HG03565 (cell line): ENCODE data around the gene ZBTB7C.

Experiments
- ATAC-seq: cut with Tn5 transposase; IDR thresholded peaks from one replicate; pipeline ENCODE4 v1.9.1; 2021; ENCODE audit warnings: mild to moderate bottlenecking, moderate library complexity; ENCODE audit not compliant: unreplicated experiment

ZBTB7C gene

GRCh38 chr18:48127606-48128005, 281.6 kb downstream of the ZBTB7C start:
- ATAC-seq, result no peak

- ATAC-seq, result no peak
Measured at GRCh38 chr18:48126240-48126639, 282.9 kb downstream of the ZBTB7C start.

DNA sequence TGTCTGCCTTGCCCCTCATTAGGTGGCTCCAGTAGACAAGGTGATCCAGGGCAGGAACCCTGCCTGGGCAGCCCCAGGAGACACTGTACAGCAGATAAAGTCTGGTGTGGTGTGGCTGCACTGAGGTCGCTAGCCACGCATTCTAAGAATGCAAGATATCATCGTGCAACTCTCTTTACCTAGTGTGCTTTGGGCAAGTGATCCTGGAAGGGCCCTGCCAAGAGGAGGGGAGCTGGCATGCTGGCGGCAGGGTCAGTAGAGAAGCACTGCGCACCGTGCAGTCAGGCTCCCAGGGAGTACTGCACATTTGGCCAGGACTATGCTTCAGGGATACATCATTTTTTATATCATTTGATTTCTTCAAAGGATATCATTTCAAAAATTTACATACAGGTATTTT, 283.5 kb downstream of the ZBTB7C start:
- ATAC-seq, result no peak

- peak; percentile 84 for ATAC-seq
Measured at GRCh38 chr18:48124857-48125626, 284.1 kb downstream of the ZBTB7C start.

- no peak for ATAC-seq
Measured at GRCh38 chr18:48123941-48124340, 285.2 kb downstream of the ZBTB7C start.

DNA sequence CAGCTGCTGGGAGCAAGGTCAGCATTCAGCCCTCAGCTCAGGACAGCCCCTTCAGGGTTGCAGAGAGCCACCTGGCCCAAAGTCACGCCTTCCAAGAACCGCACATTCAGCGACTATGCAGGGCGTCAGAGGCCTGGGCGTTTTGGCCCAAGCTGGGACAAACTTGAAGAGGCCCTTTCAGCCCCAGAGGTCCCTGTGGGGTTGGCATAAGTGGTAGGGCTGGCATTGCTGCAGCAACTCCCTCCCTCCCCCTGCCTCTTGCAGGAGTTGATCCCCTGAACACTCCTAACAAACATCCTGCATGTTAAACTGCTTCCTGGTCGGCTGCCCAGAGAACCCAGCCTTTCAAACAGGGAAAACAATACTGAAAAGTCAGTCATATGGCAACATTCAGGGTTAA, 285.9 kb downstream of the ZBTB7C start:
- ATAC-seq, result no peak

DNA sequence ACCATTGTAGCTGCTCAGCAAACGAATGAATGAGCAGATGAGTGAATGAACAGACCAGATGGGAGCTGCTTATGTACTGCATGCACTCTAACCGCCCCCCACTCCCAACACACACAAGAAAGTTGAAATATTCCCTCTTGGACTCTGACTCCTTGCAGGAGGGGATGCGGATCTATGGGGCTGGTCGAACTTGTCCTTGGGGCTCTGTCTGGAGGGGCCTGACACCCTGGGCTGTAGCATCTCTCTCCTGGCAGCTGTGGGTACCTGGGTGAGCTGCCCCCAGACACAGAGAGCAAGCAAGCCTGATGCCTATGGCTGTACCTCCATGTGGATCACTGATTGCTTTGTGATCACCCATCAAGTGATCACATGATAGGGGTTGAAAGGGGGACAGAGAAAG, 286.4 kb downstream of the ZBTB7C start:
- no peak for ATAC-seq

DNA sequence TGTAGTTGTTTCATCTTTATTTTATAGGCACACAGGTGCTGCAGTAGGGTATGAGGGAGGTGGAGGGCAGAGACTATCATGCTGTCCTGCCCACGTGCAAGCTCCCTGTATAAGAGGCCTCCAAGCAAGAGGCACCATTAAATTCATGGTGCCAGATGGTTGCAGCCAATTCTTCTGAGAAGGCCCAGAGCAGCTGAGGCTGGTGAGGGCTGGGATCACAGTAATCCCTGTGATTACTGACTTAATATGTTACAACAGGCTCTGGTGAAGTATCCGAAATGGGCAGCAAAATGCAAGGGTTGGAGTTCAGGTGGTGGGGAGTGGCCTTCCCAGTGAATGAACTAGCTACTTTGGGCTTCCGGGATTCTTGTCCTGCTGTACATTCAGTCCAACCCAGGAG, 286.8 kb downstream of the ZBTB7C start:
- no peak for ATAC-seq

- ATAC-seq, result no peak
Measured at GRCh38 chr18:48121752-48122151, 287.4 kb downstream of the ZBTB7C start.

DNA sequence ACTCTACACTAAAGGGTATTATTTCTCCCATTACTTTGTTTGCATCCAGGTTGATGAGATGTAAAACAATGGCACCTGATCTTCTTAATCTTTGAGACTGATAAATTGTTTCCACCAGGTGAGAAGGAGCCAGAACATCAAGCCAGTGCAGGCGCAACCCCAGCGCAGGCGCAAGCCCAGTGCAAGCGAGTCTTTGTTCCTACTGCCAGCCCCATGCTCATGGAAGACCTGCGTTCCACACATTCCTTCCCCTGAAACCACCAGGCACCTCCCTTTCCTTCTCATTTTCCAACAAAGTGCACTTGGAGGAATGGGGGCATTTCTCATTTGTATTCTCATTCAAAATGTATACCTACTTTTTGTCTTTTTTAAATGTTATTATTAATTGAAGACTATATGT, 290.0 kb downstream of the ZBTB7C start:
- no peak for ATAC-seq

- ATAC-seq, result no peak
Measured at GRCh38 chr18:48116873-48117630, 292.1 kb downstream of the ZBTB7C start.

- no peak for ATAC-seq
Measured at GRCh38 chr18:48116017-48116416, 293.2 kb downstream of the ZBTB7C start.

DNA sequence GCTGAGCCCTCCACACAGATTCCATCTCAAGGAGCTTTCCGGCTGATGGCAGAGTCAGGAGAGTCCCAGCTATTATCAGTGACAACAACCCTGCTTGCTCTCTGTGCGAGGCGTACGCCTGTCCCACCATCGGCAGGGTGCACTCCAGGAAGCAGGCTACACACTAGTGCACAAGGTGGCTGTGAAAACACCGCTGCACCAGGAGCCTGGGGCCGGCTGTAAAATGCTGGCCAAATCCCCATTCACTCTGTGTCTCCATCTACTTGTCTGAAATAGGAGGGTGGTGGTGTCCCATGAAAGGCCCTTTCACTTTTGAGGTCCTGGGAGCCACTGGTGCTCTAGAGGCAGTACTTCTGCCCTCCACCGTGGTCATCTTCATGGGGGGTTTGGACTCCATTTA, 295.5 kb downstream of the ZBTB7C start:
- ATAC-seq, result no peak

GRCh38 chr18:48111587-48111986, 297.6 kb downstream of the ZBTB7C start:
- no peak for ATAC-seq

- no peak for ATAC-seq
Measured at GRCh38 chr18:48110797-48111196, 298.4 kb downstream of the ZBTB7C start.

- no peak for ATAC-seq
Measured at GRCh38 chr18:48109961-48110493, 299.2 kb downstream of the ZBTB7C start.

GRCh38 chr18:48108136-48108535, 301.0 kb downstream of the ZBTB7C start:
- ATAC-seq, result no peak

- no peak for ATAC-seq
Measured at GRCh38 chr18:48106976-48107781, 302.0 kb downstream of the ZBTB7C start.

DNA sequence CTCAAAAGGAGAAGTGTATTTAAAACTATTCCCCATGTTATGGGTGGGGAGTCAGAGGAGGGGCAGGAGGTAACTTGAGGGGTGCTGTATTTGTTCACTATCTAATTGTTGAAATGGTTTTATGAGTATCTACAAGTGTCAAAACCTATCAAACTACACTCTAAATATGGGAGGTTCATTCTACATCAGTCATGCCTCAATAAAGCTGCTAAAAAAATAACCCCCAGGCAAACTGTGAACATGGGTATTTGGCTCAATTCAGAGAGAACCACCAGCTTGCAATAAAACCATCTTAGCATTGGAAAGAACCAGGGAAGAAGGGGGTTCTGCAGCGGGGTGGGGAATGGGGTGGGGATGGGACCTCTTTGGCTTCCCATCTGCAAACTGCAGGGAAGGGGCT, 302.7 kb downstream of the ZBTB7C start:
- ATAC-seq, result no peak

DNA sequence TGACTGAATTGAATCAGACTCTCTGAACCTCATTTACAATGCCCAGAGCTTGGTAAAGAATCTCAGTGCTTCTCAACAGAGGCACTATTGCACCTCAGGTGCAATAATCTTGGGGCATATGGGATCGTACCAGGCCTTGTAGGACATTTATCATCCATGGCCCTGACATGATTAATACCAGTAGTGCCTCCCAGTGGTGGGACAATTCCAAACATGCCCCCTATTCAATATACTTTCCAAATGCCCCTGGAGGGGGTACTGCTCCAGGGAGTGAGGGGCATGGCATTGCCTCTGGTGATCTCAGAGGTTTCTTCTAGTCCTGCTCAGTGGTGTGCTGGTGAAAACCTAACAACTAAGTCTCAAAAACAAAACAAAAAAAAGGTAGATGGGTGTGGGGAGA, 303.9 kb downstream of the ZBTB7C start:
- ATAC-seq, result no peak

GRCh38 chr18:48104705-48105104, 304.5 kb downstream of the ZBTB7C start:
- ATAC-seq, result no peak
